Measurements from ENCODE around the gene SIVA1.

DNA sequence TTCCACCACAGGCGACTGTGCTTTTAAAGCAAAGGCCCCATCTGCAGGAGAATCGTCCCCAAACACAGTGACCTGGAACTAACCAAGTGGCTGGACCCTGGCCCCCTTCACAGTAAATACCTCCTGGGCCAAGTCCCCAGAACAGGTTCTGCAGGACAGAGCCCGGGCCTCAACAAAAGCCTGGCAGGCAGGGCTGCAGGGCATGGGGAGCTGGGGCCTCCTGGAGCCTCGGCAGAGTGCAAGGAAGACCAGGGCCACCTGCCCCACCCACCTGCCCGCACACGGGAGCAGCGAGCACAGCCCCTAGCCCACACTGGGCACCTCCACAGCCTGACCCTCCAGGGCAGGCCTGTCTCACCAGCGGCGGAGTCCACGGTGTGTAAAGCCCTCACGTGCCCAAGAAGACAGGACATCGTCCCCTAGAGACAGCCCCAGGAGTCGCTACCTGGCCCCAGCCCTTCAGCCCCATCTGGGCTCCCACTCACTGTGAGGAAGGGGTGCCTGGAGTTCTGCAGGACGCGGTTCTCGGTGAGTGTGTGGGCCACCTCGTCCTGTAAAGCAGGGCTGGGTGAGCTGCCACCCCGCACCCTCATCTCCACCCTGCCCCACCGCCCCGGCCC is 21.6 kb downstream of the SIVA1 start:
- TF ChIP-seq, protein P1, sequence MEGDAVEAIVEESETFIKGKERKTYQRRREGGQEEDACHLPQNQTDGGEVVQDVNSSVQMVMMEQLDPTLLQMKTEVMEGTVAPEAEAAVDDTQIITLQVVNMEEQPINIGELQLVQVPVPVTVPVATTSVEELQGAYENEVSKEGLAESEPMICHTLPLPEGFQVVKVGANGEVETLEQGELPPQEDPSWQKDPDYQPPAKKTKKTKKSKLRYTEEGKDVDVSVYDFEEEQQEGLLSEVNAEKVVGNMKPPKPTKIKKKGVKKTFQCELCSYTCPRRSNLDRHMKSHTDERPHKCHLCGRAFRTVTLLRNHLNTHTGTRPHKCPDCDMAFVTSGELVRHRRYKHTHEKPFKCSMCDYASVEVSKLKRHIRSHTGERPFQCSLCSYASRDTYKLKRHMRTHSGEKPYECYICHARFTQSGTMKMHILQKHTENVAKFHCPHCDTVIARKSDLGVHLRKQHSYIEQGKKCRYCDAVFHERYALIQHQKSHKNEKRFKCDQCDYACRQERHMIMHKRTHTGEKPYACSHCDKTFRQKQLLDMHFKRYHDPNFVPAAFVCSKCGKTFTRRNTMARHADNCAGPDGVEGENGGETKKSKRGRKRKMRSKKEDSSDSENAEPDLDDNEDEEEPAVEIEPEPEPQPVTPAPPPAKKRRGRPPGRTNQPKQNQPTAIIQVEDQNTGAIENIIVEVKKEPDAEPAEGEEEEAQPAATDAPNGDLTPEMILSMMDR (IDR thresholded peaks at IDR 0.05), result no peak
- TF ChIP-seq POLR2A (IDR thresholded peaks at IDR 0.05), result no peak
